Kidney (tissue), 14 donors: ENCODE measurements around the gene NDE1. TPM values are rescaled to one million over a fixed set of nuclear protein-coding genes. Genes with fewer than 3 reads are reported as not detected.

Source experiments
- DNase-seq, 5 donors: peaks; one replicate each; pipeline ENCODE4 v3.0.0-alpha.2; 2013 to 2020
- FAIRE-seq: peaks from 2 replicates; lab custom pipeline; 2012; peaks lifted over from hg19 to GRCh38; lab: Jason Lieb, UNC
- H3K27ac ChIP-seq, 2 donors: one replicate each; pipeline ENCODE4 v1.7.0; 2013; ENCODE audit warnings: low read depth in 2 of 2, low read length in 2 of 2, inconsistent platforms in 1 of 2
- H3K27me3 ChIP-seq: one replicate; pipeline ENCODE4 v1.7.1; 2013; ENCODE audit warnings: low read length, inconsistent platforms; ENCODE audit not compliant: control insufficient read depth, insufficient read depth
- H3K36me3 ChIP-seq, 3 donors: one replicate each; pipeline versions ENCODE4 v1.7.0 to v1.7.1; 2013; ENCODE audit warnings: low read length in 3 of 3, control low read depth in 1 of 3, inconsistent platforms in 1 of 3; ENCODE audit not compliant: insufficient read depth in 3 of 3, control insufficient read depth in 2 of 3
- H3K4me1 ChIP-seq, 3 donors: one replicate each; pipeline versions ENCODE4 v1.7.0 to v1.7.1; 2013; ENCODE audit warnings: low read length in 3 of 3, inconsistent platforms in 1 of 3, low read depth in 1 of 3; ENCODE audit not compliant: control insufficient read depth in 2 of 3, insufficient read depth in 2 of 3
- H3K4me3 ChIP-seq, 3 donors: one replicate each; pipeline versions ENCODE4 v1.7.0 to v1.8.1; 2013; ENCODE audit warnings: low read length in 3 of 3, control low read depth in 1 of 3, inconsistent platforms in 1 of 3
- H3K9ac ChIP-seq, 3 donors: one replicate each; pipeline versions ENCODE4 v1.7.0 to v1.7.1; 2013; ENCODE audit warnings: low read length in 3 of 3, control low read depth in 1 of 3, inconsistent platforms in 1 of 3
- H3K9me3 ChIP-seq, 3 donors: one replicate each; pipeline versions ENCODE4 v1.7.0 to v1.7.1; 2013; ENCODE audit warnings: low read length in 3 of 3, control low read depth in 1 of 3, inconsistent platforms in 1 of 3; ENCODE audit not compliant: control insufficient read depth in 2 of 3, insufficient read depth in 1 of 3
- intact Hi-C: fragments of 100-400 bp; cut with DNase I; formaldehyde crosslinking; loops from one replicate; pipeline ENCODE4 v1.11.1; 2022
- polyA plus RNA-seq: library from polyadenylated mRNA; stranded (reverse); fragments of 350-450 nt; fragmentation: Illumina TruSeq; extraction: RNeasy Lipid Tissue Mini Kit (QIAGEN cat#74804); gene quantifications from one replicate; pipeline ENCODE4 v1.2.3, GENCODE V29; 2014; ENCODE audit warnings: low read depth, low replicate concordance; ENCODE audit not compliant: insufficient read depth
- total RNA-seq: library from RNA; stranded (reverse); fragmentation: NEBNext Ultra II Directional; extraction: Animal tissue kit (Norgen Biotek cat#: 25700); gene quantifications from one replicate; pipeline ENCODE4 v1.2.1, GENCODE V29; 2021
- TF ChIP-seq, protein P1 (sequence below): IDR thresholded peaks from 3 replicates; pipeline ENCODE4 v1.5.1; 2012; ENCODE audit warnings: mild to moderate bottlenecking, moderate library complexity, borderline replicate concordance; ENCODE audit not compliant: insufficient read depth; ENCODE audit errors: extremely low read depth
- donor health status: control.
- donor health status: control.
- donor health status: control.
- donor health status: control.
- donor health status: control.
- donor health status: DM: yes; HTN: yes; CAD: no.
- donor health status: Normal renal cell carcinoma (clear cell type).

The NDE1 gene
- total and polyA plus RNA-seq, 2 donors from 2014 or later: 4.6 to 31.7 TPM

DNA sequence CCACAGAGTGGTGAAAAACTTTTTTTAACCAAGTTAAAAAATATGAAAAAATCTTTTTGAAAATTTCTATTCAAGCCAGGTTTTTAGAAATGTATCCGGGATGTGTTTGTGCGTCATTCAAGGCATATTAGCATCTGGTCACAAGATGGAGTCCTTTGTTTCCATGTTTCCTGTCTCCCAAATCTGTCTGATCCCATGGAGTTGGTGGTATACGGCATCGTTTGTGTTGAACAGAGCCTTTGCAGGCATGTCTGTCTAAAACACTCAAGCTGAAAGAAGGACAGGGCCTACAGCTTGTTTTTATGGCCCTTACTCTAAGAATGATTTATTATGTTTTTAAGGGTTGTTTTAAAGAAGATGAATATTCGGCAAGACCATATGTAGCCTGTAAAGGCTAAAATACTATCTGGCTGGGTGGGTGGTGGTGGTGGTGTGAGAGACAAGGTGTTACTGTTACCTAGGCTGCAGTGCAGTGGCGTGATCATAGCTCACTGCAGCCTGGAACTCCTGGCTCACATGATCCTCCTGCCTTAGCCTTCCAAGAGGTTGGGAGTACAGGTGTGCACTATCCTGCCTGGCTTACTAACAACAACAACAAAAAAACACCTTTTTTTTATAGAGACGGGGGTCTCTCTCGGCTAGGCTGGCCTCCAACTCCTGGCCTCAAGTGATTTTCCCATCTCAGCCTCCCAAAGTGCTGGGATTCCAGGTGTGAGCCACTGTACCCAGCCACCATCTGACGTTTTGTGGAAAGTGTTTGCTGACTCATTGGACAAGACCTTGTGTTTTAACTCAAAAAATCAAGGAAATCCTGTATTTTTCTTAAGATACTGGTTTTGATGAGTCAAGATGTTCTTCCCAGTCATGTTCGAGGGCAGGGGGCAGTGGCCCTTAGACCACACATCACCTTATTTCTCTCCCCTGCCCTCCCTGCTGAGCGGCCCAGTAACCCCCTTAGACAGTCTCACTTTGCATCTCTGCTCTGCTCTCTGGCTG is 52.2 kb downstream of the NDE1 start:
- peaks cover 2 to 14% (median 3%) of the 10 kb centered on the region in 3 donors for H3K36me3 ChIP-seq
- H3K27ac ChIP-seq: no peak overlapping the region
- no peak for FAIRE-seq
- no peaks in the 10 kb centered on the region for H3K4me1 ChIP-seq
- no peaks in the 10 kb centered on the region for H3K9me3 ChIP-seq
- intact Hi-C loops: no loop called here
- no peak overlapping the region for H3K9ac ChIP-seq
- no peaks in the 10 kb centered on the region for H3K27me3 ChIP-seq
- TF ChIP-seq, protein P1, sequence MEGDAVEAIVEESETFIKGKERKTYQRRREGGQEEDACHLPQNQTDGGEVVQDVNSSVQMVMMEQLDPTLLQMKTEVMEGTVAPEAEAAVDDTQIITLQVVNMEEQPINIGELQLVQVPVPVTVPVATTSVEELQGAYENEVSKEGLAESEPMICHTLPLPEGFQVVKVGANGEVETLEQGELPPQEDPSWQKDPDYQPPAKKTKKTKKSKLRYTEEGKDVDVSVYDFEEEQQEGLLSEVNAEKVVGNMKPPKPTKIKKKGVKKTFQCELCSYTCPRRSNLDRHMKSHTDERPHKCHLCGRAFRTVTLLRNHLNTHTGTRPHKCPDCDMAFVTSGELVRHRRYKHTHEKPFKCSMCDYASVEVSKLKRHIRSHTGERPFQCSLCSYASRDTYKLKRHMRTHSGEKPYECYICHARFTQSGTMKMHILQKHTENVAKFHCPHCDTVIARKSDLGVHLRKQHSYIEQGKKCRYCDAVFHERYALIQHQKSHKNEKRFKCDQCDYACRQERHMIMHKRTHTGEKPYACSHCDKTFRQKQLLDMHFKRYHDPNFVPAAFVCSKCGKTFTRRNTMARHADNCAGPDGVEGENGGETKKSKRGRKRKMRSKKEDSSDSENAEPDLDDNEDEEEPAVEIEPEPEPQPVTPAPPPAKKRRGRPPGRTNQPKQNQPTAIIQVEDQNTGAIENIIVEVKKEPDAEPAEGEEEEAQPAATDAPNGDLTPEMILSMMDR: no peak
- peak in 1 of 5 donors; percentile 11 for DNase-seq
- no peak overlapping the region for H3K4me3 ChIP-seq

DNA sequence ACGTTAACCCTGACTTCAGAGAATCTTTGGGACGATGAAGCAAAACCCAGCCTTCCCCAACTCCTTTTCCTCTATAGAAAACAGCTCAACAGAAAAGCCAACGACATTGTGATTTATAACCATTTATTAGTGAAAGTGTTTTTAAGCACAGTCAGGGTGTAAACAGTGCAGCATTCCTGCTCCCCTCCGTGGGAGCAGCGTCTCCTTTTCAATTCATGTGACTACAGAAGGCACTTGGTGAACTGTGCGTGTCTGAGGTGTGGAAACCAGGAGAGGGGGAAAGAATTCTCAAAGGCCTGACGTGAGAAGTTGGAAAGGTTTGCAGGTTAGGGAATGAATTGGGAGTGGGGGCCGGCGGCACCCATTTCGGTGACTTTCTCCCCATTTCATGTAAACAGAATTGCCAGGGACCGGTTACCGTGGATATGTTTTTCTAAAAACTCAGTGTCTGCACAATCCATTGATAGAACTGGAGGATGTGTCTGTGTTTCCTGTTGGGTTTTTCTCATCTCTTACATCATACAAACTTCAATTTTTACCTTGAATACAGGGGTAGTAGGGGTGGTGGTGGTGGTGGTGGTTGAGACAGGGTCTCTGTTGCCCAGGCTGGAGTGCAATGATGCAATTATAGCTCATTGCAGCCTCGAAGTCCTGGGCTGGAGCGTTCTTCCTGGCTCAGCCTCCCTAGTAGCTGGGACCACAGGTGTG is 53.1 kb downstream of the NDE1 start:
- FAIRE-seq: no peak
- TF ChIP-seq, protein P1: no peak

DNA sequence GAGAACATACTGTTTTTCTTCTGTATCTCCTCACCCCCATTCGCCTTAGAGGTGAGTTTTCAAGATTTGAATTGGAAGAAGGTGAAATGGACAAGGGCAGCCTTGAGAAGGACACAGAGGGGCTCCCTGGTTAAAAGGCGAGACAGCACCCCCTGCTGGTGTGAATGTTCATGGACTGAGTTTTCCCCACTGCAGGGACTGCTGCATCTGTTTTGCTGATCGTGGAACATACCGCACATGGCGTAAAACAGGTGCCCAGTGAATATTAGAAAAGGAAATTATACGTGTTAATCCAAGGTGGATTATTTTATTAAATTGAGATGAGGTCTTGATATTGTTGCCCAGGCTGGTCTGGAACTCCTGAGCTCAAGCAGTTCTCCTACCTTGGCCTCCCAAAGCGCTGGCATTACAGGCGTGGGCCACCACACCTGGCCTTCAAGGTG is 54.5 kb downstream of the NDE1 start:
- Histone ChIP-seq H3K4me3 (no peak overlapping the region), H3K36me3 (peaks cover 2 to 7% (median 3%) of the 10 kb centered on the region in 3 donors), H3K27ac (no peak overlapping the region), H3K4me1 (no peaks in the 10 kb centered on the region), H3K9me3 (no peaks in the 10 kb centered on the region), H3K9ac (no peak overlapping the region), H3K27me3 (no peaks in the 10 kb centered on the region)
- FAIRE-seq (no peak), DNase-seq (peak in 4 of 5 donors; percentile 73 to 82 (median 78))
- intact Hi-C loops: no loop called here
- TF ChIP-seq, protein P1: peak; percentile 68

More for the DNA sequence above, 53.1 kb downstream of the NDE1 start:
- H3K36me3 ChIP-seq: peaks cover 2 to 13% (median 3%) of the 10 kb centered on the region in 3 donors
- DNase-seq: peak in 1 of 5 donors; percentile 19
- no peak overlapping the region for H3K27ac ChIP-seq
- no peaks in the 10 kb centered on the region for H3K9me3 ChIP-seq
- no peak overlapping the region for H3K9ac ChIP-seq
- H3K27me3 ChIP-seq: no peaks in the 10 kb centered on the region
- no peak overlapping the region for H3K4me3 ChIP-seq
- H3K4me1 ChIP-seq: no peaks in the 10 kb centered on the region
- intact Hi-C loops: no loop called here
